ENCODE data around the gene TMEM183A.
"Not testable (repeated sequence)": the region's sequence is repeated elsewhere in the genome, so short reads cannot be mapped to it uniquely, and the experiment has no call there.

The TMEM183A gene

GRCh38 chr1:203002951-203003350, 4.2 kb upstream of the TMEM183A start:
- Histone ChIP-seq H3K4me2 (ENCODE audit: insufficient read depth, low read length) (no peak overlapping the region), H3K9me3 (ENCODE audit: insufficient read depth, low read length, severe bottlenecking) (no peaks in the 10 kb centered on the region), H3K27me3 (ENCODE audit: insufficient read depth, low read length, poor library complexity) (no peaks in the 10 kb centered on the region), H3K4me1 (ENCODE audit: insufficient read depth, low read length) (peaks cover 25% of the 10 kb centered on the region), H3K79me2 (ENCODE audit: insufficient read depth, low read length) (peaks cover 11% of the 10 kb centered on the region), H2AFZ (ENCODE audit: low read depth, low read length) (no peak overlapping the region), H4K20me1 (ENCODE audit: insufficient read depth, low read length) (0 out of 2 replicates have a peak, but pooled peaks cover under 1% of the 10 kb centered on the region), H3K9ac (ENCODE audit: low read depth, low read length) (no peak overlapping the region), H3K4me3 (ENCODE audit: low read depth in 1 of 2, low read length in 2 of 2) (no peak overlapping the region), H3K36me3 (ENCODE audit: insufficient read depth, low read length) (no peaks in the 10 kb centered on the region; the same call in 1 of the 2 replicates), H3K27ac (ENCODE audit: low read length) (no peak overlapping the region)
- DNase-seq (no peak), ATAC-seq (ENCODE audit: insufficient read depth, low read depth) (no peak)
- TF ChIP-seq CTCF (IDR thresholded peaks at IDR 0.05; ENCODE audit: borderline replicate concordance, extremely low read depth, low read length, poor library complexity, severe bottlenecking) (no peak), EZH2 (IDR thresholded peaks at IDR 0.05; ENCODE audit: borderline replicate concordance, low read depth, low read length, severe bottlenecking) (no peak)

GRCh38 chr1:203005395-203006142, 1.6 kb upstream of the TMEM183A start:
- H3K4me3 ChIP-seq (ENCODE audit: low read depth in 1 of 2, low read length in 2 of 2); H3K27me3 ChIP-seq (ENCODE audit: insufficient read depth, low read length, poor library complexity); H3K27ac ChIP-seq (ENCODE audit: low read length); H3K4me2 ChIP-seq (ENCODE audit: insufficient read depth, low read length); ATAC-seq (ENCODE audit: insufficient read depth, low read depth); H3K9me3 ChIP-seq (ENCODE audit: insufficient read depth, low read length, severe bottlenecking); DNase-seq; H4K20me1 ChIP-seq (ENCODE audit: insufficient read depth, low read length); H3K9ac ChIP-seq (ENCODE audit: low read depth, low read length): not testable (repeated sequence)
- H3K36me3 ChIP-seq (ENCODE audit: insufficient read depth, low read length), result peaks cover 22% of the 10 kb centered on the region
- peak overlapping the region; percentile 45; the same call in 1 of the 2 replicates for H2AFZ ChIP-seq (ENCODE audit: low read depth, low read length)
- H3K79me2 ChIP-seq (ENCODE audit: insufficient read depth, low read length), result peaks cover 36% of the 10 kb centered on the region
- H3K4me1 ChIP-seq (ENCODE audit: insufficient read depth, low read length), result peaks cover 31% of the 10 kb centered on the region

GRCh38 chr1:203009185-203009584, 2.0 kb downstream of the TMEM183A start:
- DNase-seq (no peak), ATAC-seq (ENCODE audit: insufficient read depth, low read depth) (no peak)
- H3K4me2 ChIP-seq (ENCODE audit: insufficient read depth, low read length), result peak overlapping the region; percentile 82
- H3K27me3 ChIP-seq (ENCODE audit: insufficient read depth, low read length, poor library complexity), result no peaks in the 10 kb centered on the region
- H4K20me1 ChIP-seq (ENCODE audit: insufficient read depth, low read length), result peaks cover 10% of the 10 kb centered on the region; the same call in 1 of the 2 replicates
- H3K79me2 ChIP-seq (ENCODE audit: insufficient read depth, low read length), result peaks cover 64% of the 10 kb centered on the region
- H3K9ac ChIP-seq (ENCODE audit: low read depth, low read length), result no peak overlapping the region
- peaks cover 31% of the 10 kb centered on the region for H3K4me1 ChIP-seq (ENCODE audit: insufficient read depth, low read length)
- peak overlapping the region in 1 of 2 experiments; percentile 93; a peak in 1 of 4 replicates for H3K4me3 ChIP-seq (ENCODE audit: low read depth in 1 of 2, low read length in 2 of 2)
- no peak overlapping the region for H2AFZ ChIP-seq (ENCODE audit: low read depth, low read length)
- TF ChIP-seq EZH2 (IDR thresholded peaks at IDR 0.05; ENCODE audit: borderline replicate concordance, low read depth, low read length, severe bottlenecking), result no peak
- TF ChIP-seq CTCF (IDR thresholded peaks at IDR 0.05; ENCODE audit: borderline replicate concordance, extremely low read depth, low read length, poor library complexity, severe bottlenecking), result no peak
- peaks cover 54% of the 10 kb centered on the region for H3K36me3 ChIP-seq (ENCODE audit: insufficient read depth, low read length)
- H3K27ac ChIP-seq (ENCODE audit: low read length), result no peak overlapping the region
- no peaks in the 10 kb centered on the region for H3K9me3 ChIP-seq (ENCODE audit: insufficient read depth, low read length, severe bottlenecking)

GRCh38 chr1:203011582-203011981, 4.4 kb downstream of the TMEM183A start:
- peaks cover 10% of the 10 kb centered on the region; the same call in 1 of the 2 replicates for H4K20me1 ChIP-seq (ENCODE audit: insufficient read depth, low read length)
- no peak overlapping the region for H3K4me2 ChIP-seq (ENCODE audit: insufficient read depth, low read length)
- no peaks in the 10 kb centered on the region for H3K9me3 ChIP-seq (ENCODE audit: insufficient read depth, low read length, severe bottlenecking)
- peaks cover 68% of the 10 kb centered on the region for H3K79me2 ChIP-seq (ENCODE audit: insufficient read depth, low read length)
- H3K4me3 ChIP-seq (ENCODE audit: low read depth in 1 of 2, low read length in 2 of 2), result no peak overlapping the region
- TF ChIP-seq CTCF (IDR thresholded peaks at IDR 0.05; ENCODE audit: borderline replicate concordance, extremely low read depth, low read length, poor library complexity, severe bottlenecking), result no peak
- TF ChIP-seq EZH2 (IDR thresholded peaks at IDR 0.05; ENCODE audit: borderline replicate concordance, low read depth, low read length, severe bottlenecking), result no peak
- ATAC-seq (ENCODE audit: insufficient read depth, low read depth) (no peak), DNase-seq (no peak)
- no peak overlapping the region for H2AFZ ChIP-seq (ENCODE audit: low read depth, low read length)
- H3K4me1 ChIP-seq (ENCODE audit: insufficient read depth, low read length), result peaks cover 24% of the 10 kb centered on the region
- H3K27me3 ChIP-seq (ENCODE audit: insufficient read depth, low read length, poor library complexity), result no peaks in the 10 kb centered on the region
- H3K27ac ChIP-seq (ENCODE audit: low read length), result no peak overlapping the region
- H3K36me3 ChIP-seq (ENCODE audit: insufficient read depth, low read length), result peaks cover 78% of the 10 kb centered on the region
- H3K9ac ChIP-seq (ENCODE audit: low read depth, low read length), result no peak overlapping the region
